NCI-H774 (cell line): Measurements from ENCODE around the gene FUBP3.

Source experiments
- DNase-seq: peaks from one replicate; lab custom pipeline; 2025; lab: John Stamatoyannopoulos, UW

FUBP3 gene

GRCh38 chr9:130662099-130662969 lies 83.0 kb downstream of the FUBP3 start:
- no peak for DNase-seq

GRCh38 chr9:130662970-130663257 lies 83.5 kb downstream of the FUBP3 start:
- DNase-seq = no peak

DNA sequence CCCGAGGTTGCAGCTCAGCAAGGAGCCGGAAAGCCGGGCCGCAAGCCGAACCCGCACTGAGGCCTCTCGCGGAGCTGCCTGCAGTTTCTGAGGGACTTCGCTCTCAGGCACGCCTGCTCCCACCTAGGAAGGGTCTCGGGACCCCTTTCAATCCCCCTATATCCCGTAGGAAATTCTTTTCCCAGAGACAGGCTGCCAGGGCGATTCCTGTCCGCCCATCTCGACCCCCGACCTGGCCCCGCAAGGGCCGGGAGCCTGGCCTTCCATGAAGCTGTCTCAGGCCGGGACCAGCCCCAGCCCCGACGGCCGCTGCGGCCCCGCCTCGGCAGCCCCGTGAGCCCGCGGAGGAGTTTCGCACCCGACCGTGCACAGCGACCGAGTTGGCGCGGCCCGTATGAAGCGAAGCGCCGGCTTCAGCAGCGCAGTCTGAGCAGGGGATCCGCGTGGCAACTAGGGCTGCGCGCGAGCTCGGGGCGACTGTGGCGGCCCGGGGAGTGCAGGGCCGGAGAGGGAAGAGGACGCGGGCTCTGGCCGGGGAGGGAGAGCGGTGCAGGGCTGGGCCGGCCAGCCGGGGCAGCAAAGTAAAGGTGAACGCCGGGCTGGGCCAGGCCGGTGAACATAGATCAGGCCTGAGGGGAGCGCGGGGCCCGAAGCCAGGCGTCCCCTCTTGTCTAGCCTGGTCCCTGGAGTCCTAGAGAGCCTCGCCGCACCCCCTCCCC lies 84.0 kb downstream of the FUBP3 start:
- DNase-seq = no peak

DNA sequence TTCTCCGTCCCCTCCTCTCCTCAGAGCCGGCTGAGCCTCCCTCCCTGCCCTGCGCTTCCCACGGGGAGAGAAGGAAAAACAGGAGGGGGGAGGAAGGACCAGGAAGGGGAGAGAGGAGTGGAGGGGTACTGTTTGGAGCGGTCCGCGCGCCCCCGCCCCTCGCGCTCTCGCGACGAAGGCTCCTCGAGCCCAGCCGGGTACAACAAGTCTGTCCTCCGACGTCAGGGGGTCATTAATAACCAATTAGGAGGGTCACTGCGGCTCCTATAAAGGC lies 84.5 kb downstream of the FUBP3 start:
- no peak for DNase-seq

GRCh38 chr9:130664251-130665028 lies 85.1 kb downstream of the FUBP3 start, which contains the start of gene PRDM12:
PRDM12 (plus strand) TSS chr9:130664594; CDS start chr9:130664654, 60 bp downstream.
- DNase-seq = no peak

DNA sequence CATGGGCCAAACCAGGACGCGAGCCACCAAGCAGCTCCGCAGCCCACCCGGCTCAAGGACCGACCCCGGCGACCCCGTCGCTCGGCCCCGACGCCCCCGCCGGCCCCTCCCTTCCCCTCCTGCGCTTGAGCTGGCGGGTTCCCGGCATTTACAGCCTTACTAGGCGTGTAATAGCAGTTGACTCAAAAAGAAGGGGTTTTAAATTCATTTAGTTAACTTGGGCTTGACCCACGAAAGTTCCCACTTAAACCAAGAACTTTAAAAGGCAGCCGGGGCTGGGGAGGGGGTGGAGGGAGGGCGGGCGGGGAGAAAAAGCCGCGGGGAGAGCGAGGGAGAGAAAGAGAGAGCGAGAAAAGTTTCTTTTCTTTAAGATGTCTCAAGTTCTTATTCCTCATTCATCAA lies 85.7 kb downstream of the FUBP3 start:
- no peak for DNase-seq

- no peak for DNase-seq
Observed at GRCh38 chr9:130665431-130666392, 86.3 kb downstream of the FUBP3 start.

GRCh38 chr9:130666393-130667119 lies 87.2 kb downstream of the FUBP3 start:
- DNase-seq = no peak

- no peak for DNase-seq
Observed at GRCh38 chr9:130667120-130667435, 87.7 kb downstream of the FUBP3 start.

- no peak for DNase-seq
Observed at GRCh38 chr9:130668196-130668595, 88.8 kb downstream of the FUBP3 start.

DNA sequence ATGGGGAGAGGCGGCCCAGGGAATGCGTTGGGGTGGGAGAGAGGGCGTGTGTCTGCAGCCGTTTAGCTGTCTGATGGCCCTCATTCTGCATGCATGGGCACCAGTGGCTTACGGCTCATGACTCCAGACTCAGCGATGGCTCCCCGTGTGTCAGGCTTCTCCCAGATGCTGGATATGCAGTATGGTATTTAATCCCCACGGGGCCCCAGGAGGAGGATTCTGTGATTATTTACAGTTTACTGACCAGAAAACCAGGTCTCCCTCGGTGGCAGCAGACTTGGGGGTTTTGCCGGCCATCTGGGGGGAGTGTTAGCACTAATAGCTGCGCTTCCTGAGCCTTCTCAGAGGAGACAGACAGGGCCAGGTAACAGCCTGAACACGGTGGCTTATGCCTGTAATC lies 89.3 kb downstream of the FUBP3 start:
- DNase-seq = no peak

DNA sequence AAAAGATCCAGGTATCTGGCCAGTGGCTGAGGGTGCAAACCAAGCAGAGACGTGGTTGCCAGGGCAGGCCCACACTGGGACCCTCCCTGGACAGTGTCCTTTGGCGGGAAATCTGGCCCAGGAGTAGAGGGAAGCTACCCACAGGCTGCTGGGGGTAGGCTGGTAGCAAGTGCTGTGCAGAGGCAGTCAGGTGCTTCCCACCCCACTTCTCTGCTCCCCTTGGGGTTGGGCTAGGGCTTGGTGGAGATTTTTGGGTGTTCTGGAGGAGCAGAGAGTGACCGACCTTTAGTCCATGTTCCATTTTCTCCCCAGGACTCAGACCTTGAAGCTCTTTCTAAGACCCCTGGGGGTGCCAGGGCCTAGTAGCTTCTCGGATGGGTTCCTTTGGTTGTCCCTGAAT lies 90.6 kb downstream of the FUBP3 start:
- no peak for DNase-seq

- no peak for DNase-seq
Observed at GRCh38 chr9:130670644-130671043, 91.3 kb downstream of the FUBP3 start.

GRCh38 chr9:130672466-130672865 lies 93.1 kb downstream of the FUBP3 start:
- DNase-seq = no peak

GRCh38 chr9:130672933-130673615 lies 93.7 kb downstream of the FUBP3 start:
- no peak for DNase-seq

- no peak for DNase-seq
Observed at GRCh38 chr9:130675396-130675795, 96.0 kb downstream of the FUBP3 start.

- no peak for DNase-seq
Observed at GRCh38 chr9:130677252-130677651, 97.9 kb downstream of the FUBP3 start.

- peak; percentile 81 for DNase-seq
Observed at GRCh38 chr9:130680836-130681768, 101.7 kb downstream of the FUBP3 start.

DNA sequence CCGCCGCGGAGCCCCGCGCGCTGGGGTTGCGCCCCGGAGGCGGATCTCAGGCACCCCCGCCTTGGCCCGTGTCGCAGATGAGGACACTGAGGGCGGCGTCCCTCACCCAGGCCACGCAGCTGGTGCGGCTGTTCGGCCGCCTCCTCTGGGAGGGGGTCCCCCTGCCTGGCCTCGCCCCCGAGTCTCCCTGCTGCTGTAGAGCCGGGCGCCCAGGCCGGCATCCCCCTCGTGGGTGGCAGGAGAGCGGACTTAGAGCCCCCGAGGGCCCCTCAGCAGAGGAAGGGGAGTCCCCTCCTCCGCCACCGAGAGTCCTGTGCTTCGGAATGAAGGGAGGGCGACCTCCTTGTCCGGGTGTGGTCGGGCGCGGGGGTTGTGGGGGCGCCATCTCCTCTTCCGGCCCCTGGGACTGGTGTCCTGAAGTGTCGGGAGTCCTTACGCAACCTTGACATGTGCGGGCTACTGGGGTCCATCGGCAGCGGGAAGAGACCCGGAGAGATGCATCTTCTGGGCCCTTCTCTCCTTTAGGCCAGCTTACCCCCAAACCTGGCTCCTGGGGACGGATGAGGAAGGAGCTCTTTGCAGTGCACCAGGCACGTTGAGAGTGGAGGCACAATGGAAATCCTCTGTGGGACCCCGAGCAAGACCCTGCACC lies 102.5 kb downstream of the FUBP3 start:
- no peak for DNase-seq
